PC-9 (cell line): ENCODE results near the gene ERBB4. TPM values are rescaled to one million over a fixed set of nuclear protein-coding genes. Genes with fewer than 3 reads are reported as not detected.

Source experiments
- BruUV-seq: library from RNA; stranded (reverse); fragments of 400-500 nt; replicated peaks from 2 replicates; lab custom pipeline; 2021; lab: Mats Ljungman, UMichigan
- CTCF ChIA-PET: fragments of 300-600 bp; sonication (Branson Sonifier 250); formaldehyde crosslinking; loops from one replicate; lab custom pipeline; 2022; ENCODE audit warnings: antibody characterized with exemption; lab: Charles Lee
- POLR2A ChIA-PET: fragments of 300-600 bp; sonication (Branson Sonifier 250); formaldehyde crosslinking; loops from one replicate; lab custom pipeline; 2022; ENCODE audit warnings: antibody characterized with exemption; ENCODE audit not compliant: unreplicated experiment; lab: Charles Lee
- DNase-seq, 2 experiments: peaks; one replicate each; pipeline versions ENCODE4 v3.0.0 to v3.0.0-alpha.2; 2015 to 2022; ENCODE audit warnings: mixed read lengths in 1 of 2
- H2AFZ ChIP-seq: fragments of 200-600 bp; sonication (generic); 2 replicates; pipeline ENCODE4 v1.8.1; 2017; ENCODE audit warnings: antibody characterized with exemption
- H3F3A ChIP-seq: fragments of 200-600 bp; sonication (generic); 2 replicates; pipeline ENCODE4 v1.8.1; 2017; ENCODE audit warnings: antibody characterized with exemption, mild to moderate bottlenecking, low read depth; ENCODE audit not compliant: insufficient read depth
- H3K27ac ChIP-seq: fragments of 200-600 bp; sonication (generic); 2 replicates; pipeline ENCODE4 v1.6.1; 2016; ENCODE audit warnings: mixed run types
- H3K27me3 ChIP-seq: fragments of 200-600 bp; sonication (generic); 2 replicates; pipeline ENCODE4 v1.6.1; 2016; ENCODE audit warnings: low read depth, mixed run types; ENCODE audit not compliant: insufficient read depth
- H3K36me3 ChIP-seq: fragments of 200-600 bp; sonication (generic); 2 replicates; pipeline ENCODE4 v1.6.1; 2016; ENCODE audit warnings: low read depth, mixed run types
- H3K4me1 ChIP-seq: fragments of 200-600 bp; sonication (generic); replicated peaks from 2 replicates; pipeline ENCODE4 v1.6.1; 2016; ENCODE audit warnings: mixed run types; ENCODE audit not compliant: insufficient read depth
- H3K4me2 ChIP-seq: fragments of 200-600 bp; sonication (generic); 2 replicates; pipeline ENCODE4 v1.6.1; 2017; ENCODE audit warnings: mixed run types
- H3K4me3 ChIP-seq: fragments of 200-600 bp; sonication (generic); 2 replicates; pipeline ENCODE4 v1.6.1; 2016; ENCODE audit warnings: mixed run types
- H3K79me2 ChIP-seq: fragments of 200-600 bp; sonication (generic); 2 replicates; pipeline ENCODE4 v1.6.1; 2017; ENCODE audit warnings: low read depth, mixed run types
- H3K9me2 ChIP-seq: fragments of 200-600 bp; sonication (generic); 2 replicates; pipeline ENCODE4 v1.8.1; 2017; ENCODE audit warnings: mild to moderate bottlenecking; ENCODE audit not compliant: insufficient read depth
- H3K9me3 ChIP-seq: fragments of 200-600 bp; sonication (generic); 2 replicates; pipeline ENCODE4 v1.8.1; 2016; ENCODE audit warnings: low read depth; ENCODE audit not compliant: insufficient read depth
- H4K20me1 ChIP-seq: fragments of 200-600 bp; sonication (generic); 2 replicates; pipeline ENCODE4 v1.8.1; 2017; ENCODE audit not compliant: insufficient read depth
- EZH2 ChIP-seq: fragments of 200-600 bp; sonication (generic); IDR thresholded peaks from 2 replicates; pipeline ENCODE4 v1.8.0; 2017; ENCODE audit warnings: antibody characterized with exemption, low read depth
- intact Hi-C: fragments of 100-400 bp; cut with micrococcal nuclease; formaldehyde crosslinking; loops from one replicate; pipeline ENCODE4 v1.10.0; 2022; ENCODE audit not compliant: unreplicated experiment
- total RNA-seq: library from RNA; stranded (reverse); gene quantifications from 2 replicates; pipeline ENCODE4 v1.2.3, GENCODE V29; 2021
- TF ChIP-seq, protein P1 (sequence below): fragments of 200-600 bp; sonication (generic); conservative IDR thresholded peaks from 2 replicates; pipeline ENCODE4 v1.6.1; 2017; ENCODE audit warnings: mixed run types, antibody characterized with exemption, mild to moderate bottlenecking, moderate library complexity

The ERBB4 gene
- total RNA-seq, 1 experiment from 2014 or later: not detected

DNA sequence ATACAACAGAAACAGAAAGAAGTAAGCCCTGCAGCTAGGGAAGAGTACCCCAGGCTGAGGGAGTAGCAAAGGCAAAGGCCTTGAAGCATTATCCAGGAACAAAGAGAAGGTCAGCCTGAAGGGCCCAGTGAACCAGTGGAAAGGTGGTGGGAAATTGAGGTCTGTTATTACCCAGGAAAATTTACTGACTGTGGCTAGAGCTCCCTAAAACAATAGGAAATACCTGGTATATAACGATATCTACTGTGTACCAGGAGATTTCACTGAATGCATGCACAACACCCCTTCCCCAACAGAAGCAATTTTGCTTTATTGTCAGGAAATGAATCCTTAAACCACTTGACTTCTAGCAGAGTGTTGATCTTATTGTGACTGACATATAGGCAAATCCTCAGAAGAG lies 365.3 kb downstream of the ERBB4 start:
- CTCF ChIA-PET: no interaction called here
- H2AFZ ChIP-seq: no peak overlapping the region
- no peaks in the 10 kb centered on the region for H3F3A ChIP-seq
- H3K27ac ChIP-seq: no peak overlapping the region
- no peak overlapping the region for H3K4me3 ChIP-seq
- TF ChIP-seq, protein P1, sequence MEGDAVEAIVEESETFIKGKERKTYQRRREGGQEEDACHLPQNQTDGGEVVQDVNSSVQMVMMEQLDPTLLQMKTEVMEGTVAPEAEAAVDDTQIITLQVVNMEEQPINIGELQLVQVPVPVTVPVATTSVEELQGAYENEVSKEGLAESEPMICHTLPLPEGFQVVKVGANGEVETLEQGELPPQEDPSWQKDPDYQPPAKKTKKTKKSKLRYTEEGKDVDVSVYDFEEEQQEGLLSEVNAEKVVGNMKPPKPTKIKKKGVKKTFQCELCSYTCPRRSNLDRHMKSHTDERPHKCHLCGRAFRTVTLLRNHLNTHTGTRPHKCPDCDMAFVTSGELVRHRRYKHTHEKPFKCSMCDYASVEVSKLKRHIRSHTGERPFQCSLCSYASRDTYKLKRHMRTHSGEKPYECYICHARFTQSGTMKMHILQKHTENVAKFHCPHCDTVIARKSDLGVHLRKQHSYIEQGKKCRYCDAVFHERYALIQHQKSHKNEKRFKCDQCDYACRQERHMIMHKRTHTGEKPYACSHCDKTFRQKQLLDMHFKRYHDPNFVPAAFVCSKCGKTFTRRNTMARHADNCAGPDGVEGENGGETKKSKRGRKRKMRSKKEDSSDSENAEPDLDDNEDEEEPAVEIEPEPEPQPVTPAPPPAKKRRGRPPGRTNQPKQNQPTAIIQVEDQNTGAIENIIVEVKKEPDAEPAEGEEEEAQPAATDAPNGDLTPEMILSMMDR: no peak
- no peak for TF ChIP-seq EZH2
- H3K9me3 ChIP-seq: no peaks in the 10 kb centered on the region
- H3K27me3 ChIP-seq: no peaks in the 10 kb centered on the region
- BruUV-seq: no TSS peak
- no peaks in the 10 kb centered on the region for H3K36me3 ChIP-seq
- H4K20me1 ChIP-seq: no peaks in the 10 kb centered on the region
- H3K9me2 ChIP-seq: no peaks in the 10 kb centered on the region
- H3K4me2 ChIP-seq: no peak overlapping the region
- intact Hi-C loops: no loop called here
- POLR2A ChIA-PET: no interaction called here
- no peaks in the 10 kb centered on the region for H3K4me1 ChIP-seq
- H3K79me2 ChIP-seq: no peaks in the 10 kb centered on the region
- DNase-seq: no peak

DNA sequence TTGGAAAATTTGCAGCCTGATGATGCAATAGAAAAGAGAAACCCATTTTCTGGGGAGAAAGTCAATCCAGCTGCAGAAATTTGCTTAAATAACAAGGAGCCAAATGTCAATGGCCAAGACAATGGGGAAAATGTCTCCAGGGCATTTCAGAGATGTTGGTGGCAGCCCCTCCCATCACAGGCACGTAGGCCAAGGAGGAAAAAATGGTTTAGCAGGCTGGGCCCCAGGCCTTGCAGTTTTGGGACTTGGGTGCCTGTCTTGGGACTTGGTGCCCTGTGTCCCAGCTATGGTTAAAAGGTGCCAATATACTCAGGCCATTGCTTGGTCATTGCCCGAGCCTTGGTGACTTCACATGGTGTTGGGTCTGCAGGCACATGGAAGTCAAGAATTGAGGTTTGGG lies 368.2 kb downstream of the ERBB4 start:
- Histone ChIP-seq H3K27me3 (no peaks in the 10 kb centered on the region), H3F3A (no peaks in the 10 kb centered on the region), H3K4me3 (no peak overlapping the region), H3K27ac (no peak overlapping the region), H4K20me1 (no peaks in the 10 kb centered on the region), H3K79me2 (no peaks in the 10 kb centered on the region), H3K36me3 (no peaks in the 10 kb centered on the region), H2AFZ (no peak overlapping the region), H3K4me2 (no peak overlapping the region), H3K9me2 (no peaks in the 10 kb centered on the region), H3K4me1 (no peaks in the 10 kb centered on the region), H3K9me3 (no peaks in the 10 kb centered on the region)
- no peak for DNase-seq
- no TSS peak for BruUV-seq
- ChIA-PET POLR2A (no interaction called here), CTCF (no interaction called here)
- intact Hi-C loops: no loop called here
- TF ChIP-seq EZH2: no peak
- TF ChIP-seq, protein P1: no peak

DNA sequence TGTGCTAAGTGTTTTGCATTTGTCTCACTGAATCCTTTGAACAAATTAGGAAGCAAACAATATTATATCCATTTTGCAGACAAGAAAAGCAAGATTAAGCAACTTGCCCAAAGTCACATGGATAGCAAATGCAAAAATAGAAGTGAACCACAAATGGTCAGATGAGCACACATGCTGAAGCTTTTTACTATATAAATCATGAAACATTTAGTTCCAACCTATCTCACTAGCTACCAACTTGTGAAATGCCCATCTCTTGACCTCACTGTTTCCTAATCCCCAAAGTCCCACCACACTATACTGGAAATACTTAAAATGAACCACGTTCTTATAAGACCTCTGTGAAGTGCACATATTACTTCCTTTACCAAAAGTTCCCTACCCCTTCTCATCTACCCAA lies 380.5 kb downstream of the ERBB4 start:
- Histone ChIP-seq H4K20me1 (no peaks in the 10 kb centered on the region), H3K9me3 (no peaks in the 10 kb centered on the region), H3K9me2 (no peaks in the 10 kb centered on the region), H3K27ac (no peak overlapping the region), H3K4me1 (no peaks in the 10 kb centered on the region), H3K4me2 (no peak overlapping the region), H3K79me2 (no peaks in the 10 kb centered on the region), H3F3A (no peaks in the 10 kb centered on the region), H3K36me3 (no peaks in the 10 kb centered on the region), H3K4me3 (no peak overlapping the region), H2AFZ (no peak overlapping the region), H3K27me3 (no peaks in the 10 kb centered on the region)
- ChIA-PET POLR2A (no interaction called here), CTCF (no interaction called here)
- no peak for DNase-seq
- TF ChIP-seq EZH2: no peak
- TF ChIP-seq, protein P1: no peak
- intact Hi-C loops: no loop called here
- BruUV-seq: no TSS peak
